Spinal cord (tissue), 10 donors: ENCODE data around the gene BAIAP2L2. TPM values are rescaled to one million over a fixed set of nuclear protein-coding genes. Genes with fewer than 3 reads are reported as not detected.

Experiments used
- DNase-seq, 6 donors: peaks; one replicate each; pipeline versions ENCODE4 v3.0.0 to v3.0.0-alpha.2; 2013 to 2015; ENCODE audit warnings: low spot score in 6 of 6, low read depth in 4 of 6
- H3K27ac ChIP-seq: one replicate; pipeline ENCODE4 v1.5.1; 2013; ENCODE audit warnings: low read depth, low read length, control low read depth
- H3K27me3 ChIP-seq: one replicate; pipeline ENCODE4 v1.6.1; 2013; ENCODE audit warnings: low read length; ENCODE audit not compliant: control insufficient read depth, insufficient read depth
- H3K36me3 ChIP-seq: one replicate; pipeline ENCODE4 v1.6.1; 2013; ENCODE audit warnings: low read length; ENCODE audit not compliant: control insufficient read depth, insufficient read depth
- H3K4me1 ChIP-seq: one replicate; pipeline ENCODE4 v1.6.1; 2013; ENCODE audit warnings: low read length; ENCODE audit not compliant: control insufficient read depth, insufficient read depth
- H3K4me3 ChIP-seq: one replicate; pipeline ENCODE4 v1.5.1; 2013; ENCODE audit warnings: low read depth, low read length, control low read depth
- H3K9me3 ChIP-seq: one replicate; pipeline ENCODE4 v1.6.1; 2013; ENCODE audit warnings: low read length; ENCODE audit not compliant: control insufficient read depth, insufficient read depth
- WGBS: methylation state at CpG from one replicate; pipeline ENCODE4 v1.1.5; 2013; ENCODE audit warnings: missing lambda C conversion rate; ENCODE audit not compliant: insufficient coverage; 5-methylcytosine and 5-hydroxymethylcytosine counted together
- polyA plus RNA-seq, 2 donors: library from polyadenylated mRNA; unstranded; fragments of 120-200 nt; gene quantifications; one replicate each; pipeline ENCODE4 v1.2.1, GENCODE V29; 2013; ENCODE audit not compliant: insufficient read length in 2 of 2
- total RNA-seq, 2 donors: library from RNA; depleted of rRNA in 1 of 2; stranded (reverse); fragments of 120-200 nt in 1 of 2; fragments of >200 nt in 1 of 2; gene quantifications; one replicate each; pipeline versions ENCODE4 v1.2.3 to v1.2.4, GENCODE V29; 2013 to 2014
- donor health status: healthy.

Gene BAIAP2L2
- total and polyA plus RNA-seq, 4 donors = 0.10 to 11.3 (median 4.6) TPM

GRCh38 chr22:38141217-38141973 lies 30.9 kb upstream of the BAIAP2L2 start:
- WGBS = 90% methylated on average over 2 of the region's 16 CpGs
- DNase-seq = no peak
- H3K27me3 ChIP-seq = no peaks in the 10 kb centered on the region

DNA sequence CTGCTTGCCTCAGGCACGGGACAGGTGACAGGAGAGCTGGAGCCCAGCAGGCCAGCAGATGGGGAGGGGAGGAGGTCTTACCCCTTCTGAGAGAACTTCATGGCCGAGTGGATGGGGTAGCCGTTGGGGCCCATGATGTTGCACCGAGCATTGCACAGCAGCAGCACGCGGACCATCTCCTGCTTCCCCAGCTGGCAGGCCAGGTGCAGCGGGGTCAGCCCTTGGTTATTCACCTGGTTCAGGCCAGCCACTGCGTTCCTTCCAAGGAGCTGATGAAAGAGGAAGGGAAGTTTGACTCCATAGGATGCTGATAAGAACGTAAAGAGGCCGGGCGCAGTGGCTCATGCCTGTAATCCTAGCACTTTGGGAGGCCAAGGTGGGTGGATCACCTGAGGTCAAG lies 29.4 kb upstream of the BAIAP2L2 start:
- WGBS = 100% methylated on average over 8 of the region's 11 CpGs
- H3K36me3 ChIP-seq = peaks cover 34% of the 10 kb centered on the region
- no peak overlapping the region for H3K4me3 ChIP-seq

More at GRCh38 chr22:38141217-38141973, 30.9 kb upstream of the BAIAP2L2 start:
- no peak overlapping the region for H3K27ac ChIP-seq
- peaks cover 33% of the 10 kb centered on the region for H3K36me3 ChIP-seq
- no peaks in the 10 kb centered on the region for H3K9me3 ChIP-seq
- no peak overlapping the region for H3K4me3 ChIP-seq
- no peaks in the 10 kb centered on the region for H3K4me1 ChIP-seq

DNA sequence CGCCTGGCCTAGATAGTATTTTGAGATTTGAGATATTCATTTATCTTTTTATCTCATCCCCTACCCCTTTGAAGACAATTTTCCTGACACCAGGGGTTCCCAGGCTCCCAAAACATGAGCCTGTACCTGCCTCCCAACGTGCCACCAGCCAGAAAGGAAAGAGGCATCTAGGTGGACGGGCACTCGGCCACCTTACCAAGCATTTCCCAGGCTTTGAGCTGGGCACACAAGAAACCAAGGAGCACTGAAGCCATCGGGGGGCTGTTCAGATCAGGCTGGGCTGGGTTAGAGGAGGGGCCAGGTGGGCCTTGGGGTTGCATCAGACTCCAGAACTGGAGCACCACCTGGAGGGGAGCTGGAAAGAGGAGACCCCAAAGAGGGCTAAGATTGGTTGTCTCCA lies 28.5 kb upstream of the BAIAP2L2 start:
- H3K27ac ChIP-seq = no peak overlapping the region
- DNase-seq = no peak
- no peak overlapping the region for H3K4me3 ChIP-seq
- H3K4me1 ChIP-seq = no peaks in the 10 kb centered on the region
- no peaks in the 10 kb centered on the region for H3K27me3 ChIP-seq
- WGBS = 92% methylated on average over 4 of the region's 5 CpGs
- no peaks in the 10 kb centered on the region for H3K9me3 ChIP-seq
- H3K36me3 ChIP-seq = peaks cover 36% of the 10 kb centered on the region

More for the DNA sequence above, 29.4 kb upstream of the BAIAP2L2 start:
- no peaks in the 10 kb centered on the region for H3K4me1 ChIP-seq
- H3K9me3 ChIP-seq = no peaks in the 10 kb centered on the region
- DNase-seq = no peak
- no peaks in the 10 kb centered on the region for H3K27me3 ChIP-seq
- no peak overlapping the region for H3K27ac ChIP-seq

- DNase-seq = no peak
- WGBS = 88% methylated on average over 6 of the region's 9 CpGs
- Histone ChIP-seq H3K9me3 (no peaks in the 10 kb centered on the region), H3K27me3 (no peaks in the 10 kb centered on the region), H3K36me3 (peaks cover 35% of the 10 kb centered on the region), H3K4me1 (no peaks in the 10 kb centered on the region), H3K4me3 (no peak overlapping the region), H3K27ac (no peak overlapping the region)
Measured at GRCh38 chr22:38137876-38138687, 27.6 kb upstream of the BAIAP2L2 start.

DNA sequence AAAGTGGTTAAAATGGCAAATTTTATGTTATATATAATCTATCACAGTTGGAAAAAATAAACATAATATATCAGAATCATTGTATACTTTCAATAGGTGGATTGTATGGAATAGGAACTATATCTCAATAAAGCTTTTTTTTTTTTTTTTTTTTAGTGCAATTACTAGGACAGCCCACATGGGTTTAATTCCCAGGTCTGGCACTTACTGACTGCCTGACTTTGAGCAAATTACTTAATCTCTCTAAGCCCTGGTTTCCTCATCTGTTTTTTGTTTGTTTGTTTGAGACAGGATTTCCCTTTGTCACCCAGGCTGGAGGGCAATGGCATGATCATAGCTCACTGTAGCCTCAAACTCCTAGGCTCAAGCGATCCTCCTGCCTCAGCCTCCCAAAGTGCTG lies 26.1 kb upstream of the BAIAP2L2 start:
- H3K27me3 ChIP-seq = no peaks in the 10 kb centered on the region
- no peak overlapping the region for H3K27ac ChIP-seq
- no peak overlapping the region for H3K4me3 ChIP-seq
- no CpG with 5 or more reads among the region's 1 CpG for WGBS
- DNase-seq = no peak
- no peaks in the 10 kb centered on the region for H3K4me1 ChIP-seq
- H3K9me3 ChIP-seq = no peaks in the 10 kb centered on the region
- peaks cover 41% of the 10 kb centered on the region for H3K36me3 ChIP-seq

- H3K27me3 ChIP-seq = no peaks in the 10 kb centered on the region
- 86% methylated on average over 3 of the region's 4 CpGs for WGBS
- no peak overlapping the region for H3K4me3 ChIP-seq
- no peak overlapping the region for H3K27ac ChIP-seq
- no peak for DNase-seq
- H3K36me3 ChIP-seq = peaks cover 41% of the 10 kb centered on the region
- H3K9me3 ChIP-seq = no peaks in the 10 kb centered on the region
- H3K4me1 ChIP-seq = no peaks in the 10 kb centered on the region
Measured at GRCh38 chr22:38135133-38135706, 24.7 kb upstream of the BAIAP2L2 start.

- no peak for DNase-seq
- Histone ChIP-seq H3K9me3 (no peaks in the 10 kb centered on the region), H3K36me3 (peaks cover 55% of the 10 kb centered on the region), H3K27ac (no peak overlapping the region), H3K4me1 (no peaks in the 10 kb centered on the region), H3K27me3 (no peaks in the 10 kb centered on the region), H3K4me3 (no peak overlapping the region)
- 95% methylated on average over 3 of the region's 4 CpGs for WGBS
Measured at GRCh38 chr22:38133331-38133730, 22.8 kb upstream of the BAIAP2L2 start.

- Histone ChIP-seq H3K27ac (no peak overlapping the region), H3K4me1 (no peaks in the 10 kb centered on the region), H3K36me3 (peaks cover 58% of the 10 kb centered on the region), H3K27me3 (no peaks in the 10 kb centered on the region), H3K4me3 (no peak overlapping the region), H3K9me3 (no peaks in the 10 kb centered on the region)
- 91% methylated on average over 27 of the region's 28 CpGs for WGBS
- DNase-seq = no peak
Measured at GRCh38 chr22:38132794-38133193, 22.3 kb upstream of the BAIAP2L2 start.

DNA sequence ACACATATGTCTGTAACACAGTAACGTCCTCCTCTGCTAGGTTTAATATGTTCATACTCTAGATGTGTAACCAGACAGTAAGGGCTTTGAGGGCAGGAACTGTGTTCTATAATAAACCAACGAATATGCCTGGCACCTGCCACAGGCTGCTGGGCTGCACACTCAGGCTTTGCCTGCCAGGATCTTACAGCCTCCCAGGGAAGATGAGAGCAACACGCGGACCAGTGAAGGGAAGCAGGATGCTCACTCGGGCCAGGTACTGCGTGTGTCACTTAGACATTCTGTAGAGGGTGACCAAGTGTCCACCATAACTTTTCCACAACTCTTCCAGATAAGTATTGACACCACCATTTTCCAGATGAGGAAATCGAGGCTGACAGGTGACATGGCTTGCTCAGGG lies 21.7 kb upstream of the BAIAP2L2 start:
- DNase-seq = no peak
- peaks cover 62% of the 10 kb centered on the region for H3K36me3 ChIP-seq
- H3K27ac ChIP-seq = no peak overlapping the region
- no peak overlapping the region for H3K4me3 ChIP-seq
- 95% methylated on average over 5 of the region's 7 CpGs for WGBS
- no peaks in the 10 kb centered on the region for H3K4me1 ChIP-seq
- no peaks in the 10 kb centered on the region for H3K27me3 ChIP-seq
- H3K9me3 ChIP-seq = no peaks in the 10 kb centered on the region
